H9 (cell line): Measurements from ENCODE around the gene THEM4. TPM values are rescaled to one million over a fixed set of nuclear protein-coding genes. Genes with fewer than 3 reads are reported as not detected.

Experiments used
- DNase-seq: peaks from one replicate; pipeline ENCODE4 v3.0.0-alpha.2; 2017
- H2AFZ ChIP-seq: one replicate; pipeline ENCODE4 v1.6.1; 2013; ENCODE audit warnings: mild to moderate bottlenecking, low read length, control low read depth, moderate library complexity
- H2AK5ac ChIP-seq: 2 replicates; pipeline ENCODE4 v1.6.1; 2013; ENCODE audit warnings: low read length, control low read depth, mixed read lengths; ENCODE audit not compliant: insufficient read length
- H2BK120ac ChIP-seq: one replicate; pipeline ENCODE4 v1.6.1; 2013; ENCODE audit warnings: low read depth, mild to moderate bottlenecking, low read length, control low read depth, inconsistent platforms; ENCODE audit not compliant: poor library complexity, severe bottlenecking
- H2BK12ac ChIP-seq: 2 replicates; pipeline ENCODE4 v1.6.1; 2013; ENCODE audit warnings: low read length, control low read depth, mixed read lengths, low read depth; ENCODE audit not compliant: insufficient read length
- H2BK15ac ChIP-seq: 2 replicates; pipeline ENCODE4 v1.6.1; 2013; ENCODE audit warnings: low read depth, low read length, control low read depth
- H2BK20ac ChIP-seq: one replicate; pipeline ENCODE4 v1.6.1; 2013; ENCODE audit warnings: low read depth, mild to moderate bottlenecking, low read length, control low read depth, inconsistent platforms; ENCODE audit not compliant: poor library complexity, severe bottlenecking
- H2BK5ac ChIP-seq: 2 replicates; pipeline ENCODE4 v1.6.1; 2013; ENCODE audit warnings: low read length, control low read depth, mixed read lengths; ENCODE audit not compliant: insufficient read length
- H3K14ac ChIP-seq: 2 replicates; pipeline ENCODE4 v1.6.1; 2013; ENCODE audit warnings: low read length, control low read depth; ENCODE audit not compliant: insufficient read depth
- H3K18ac ChIP-seq: 2 replicates; pipeline ENCODE4 v1.6.1; 2013; ENCODE audit warnings: low read depth, mild to moderate bottlenecking, mixed read lengths, low read length, control low read depth; ENCODE audit not compliant: insufficient read length
- H3K23ac ChIP-seq: 2 replicates; pipeline ENCODE4 v1.6.1; 2013; ENCODE audit warnings: low read length, control low read depth, mixed read lengths, low read depth; ENCODE audit not compliant: insufficient read length
- H3K23me2 ChIP-seq: 2 replicates; pipeline ENCODE4 v1.6.1; 2013; ENCODE audit warnings: low read depth, mild to moderate bottlenecking, mixed read lengths, low read length, control low read depth; ENCODE audit not compliant: insufficient read length, poor library complexity, severe bottlenecking
- H3K27ac ChIP-seq: 2 replicates; pipeline ENCODE4 v1.5.1; 2013; ENCODE audit warnings: low read length, control low read depth, mixed read lengths, low read depth; ENCODE audit not compliant: insufficient read length
- H3K27me3 ChIP-seq: 2 replicates; pipeline ENCODE4 v1.6.1; 2013; ENCODE audit warnings: low read length, control low read depth, inconsistent platforms; ENCODE audit not compliant: insufficient read depth
- H3K4ac ChIP-seq: 2 replicates; pipeline ENCODE4 v1.6.1; 2013; ENCODE audit warnings: low read depth, mild to moderate bottlenecking, control low read depth, inconsistent platforms, low read length, moderate library complexity
- H3K4me1 ChIP-seq: 2 replicates; pipeline ENCODE4 v1.6.1; 2013; ENCODE audit warnings: low read length, control low read depth, inconsistent platforms; ENCODE audit not compliant: insufficient read depth
- H3K4me2 ChIP-seq: 2 replicates; pipeline ENCODE4 v1.6.1; 2013; ENCODE audit warnings: low read length, control low read depth, mixed read lengths; ENCODE audit not compliant: insufficient read length, insufficient read depth
- H3K56ac ChIP-seq: 2 replicates; pipeline ENCODE4 v1.6.1; 2013; ENCODE audit warnings: low read depth, mild to moderate bottlenecking, mixed read lengths, low read length, control low read depth; ENCODE audit not compliant: insufficient read length
- H3K79me1 ChIP-seq: 2 replicates; pipeline ENCODE4 v1.6.1; 2013; ENCODE audit warnings: low read depth, mild to moderate bottlenecking, moderate library complexity, low read length, control low read depth, inconsistent platforms; ENCODE audit not compliant: insufficient read depth, poor library complexity, severe bottlenecking
- H3K79me2 ChIP-seq: 2 replicates; pipeline ENCODE4 v1.6.1; 2013; ENCODE audit warnings: low read length, control low read depth, inconsistent platforms; ENCODE audit not compliant: insufficient read depth
- H3K9ac ChIP-seq: 2 replicates; pipeline ENCODE4 v1.6.1; 2013; ENCODE audit warnings: low read length, control low read depth, mixed read lengths; ENCODE audit not compliant: insufficient read length; ENCODE audit errors: extremely low read depth
- H3K9me3 ChIP-seq: one replicate; pipeline ENCODE4 v1.6.1; 2013; ENCODE audit warnings: low read depth, low read length, inconsistent platforms; ENCODE audit not compliant: control insufficient read depth
- H3T11ph ChIP-seq: one replicate; pipeline ENCODE4 v1.6.1; 2013; ENCODE audit warnings: mild to moderate bottlenecking, low read length, control low read depth, inconsistent platforms
- H4K20me1 ChIP-seq: one replicate; pipeline ENCODE4 v1.6.1; 2013; ENCODE audit not compliant: control insufficient read depth, insufficient read length, insufficient read depth
- H4K5ac ChIP-seq: 2 replicates; pipeline ENCODE4 v1.6.1; 2013; ENCODE audit warnings: low read depth, mild to moderate bottlenecking, mixed read lengths, low read length, control low read depth; ENCODE audit not compliant: insufficient read length
- H4K8ac ChIP-seq: replicated peaks from 2 replicates; pipeline ENCODE4 v1.6.1; 2013; ENCODE audit warnings: low read length, control low read depth, mixed read lengths, low read depth; ENCODE audit not compliant: insufficient read length
- H4K91ac ChIP-seq: 2 replicates; pipeline ENCODE4 v1.6.1; 2013; ENCODE audit warnings: low read depth, mild to moderate bottlenecking, moderate library complexity, mixed read lengths, low read length, control low read depth; ENCODE audit not compliant: insufficient read length
- H3K27ac Mint-ChIP-seq, 3 experiments: 2 replicates in 2 of 3; 3 replicates in 1 of 3; pipeline ENCODE4 v1.8.0; 2020 to 2021; ENCODE audit warnings: mixed read lengths in 3 of 3, mild to moderate bottlenecking in 1 of 3, moderate library complexity in 1 of 3
- H3K27me3 Mint-ChIP-seq: 2 replicates; pipeline ENCODE4 v1.8.0; 2021; ENCODE audit warnings: low read depth, mild to moderate bottlenecking, moderate library complexity, mixed read lengths
- H3K36me3 Mint-ChIP-seq, 3 experiments: 2 replicates in 2 of 3; 3 replicates in 1 of 3; pipeline ENCODE4 v1.8.0; 2020 to 2021; ENCODE audit warnings: low read depth in 3 of 3, mixed read lengths in 3 of 3; ENCODE audit not compliant: insufficient read depth in 1 of 3
- H3K4me1 Mint-ChIP-seq, 2 experiments: 2 replicates each; pipeline ENCODE4 v1.8.0; 2020; ENCODE audit warnings: mixed read lengths in 2 of 2
- H3K4me3 Mint-ChIP-seq, 2 experiments: 2 replicates in 1 of 2; 3 replicates in 1 of 2; pipeline ENCODE4 v1.8.0; 2020 to 2021; ENCODE audit warnings: mild to moderate bottlenecking in 2 of 2, mixed read lengths in 2 of 2, moderate library complexity in 1 of 2
- H3K9me3 Mint-ChIP-seq, 2 experiments: 2 replicates in 1 of 2; 3 replicates in 1 of 2; pipeline ENCODE4 v1.8.0; 2020; ENCODE audit warnings: mild to moderate bottlenecking in 2 of 2, mixed read lengths in 2 of 2, moderate library complexity in 1 of 2
- WGBS: extraction: QIAGEN DNeasy Blood & Tissue Kit; methylation state at CpG from one replicate; pipeline ENCODE4 v1.1.7; 2013; ENCODE audit warnings: missing lambda C conversion rate, low lambda C conversion rate, mixed read lengths; ENCODE audit not compliant: insufficient read length; ENCODE audit errors: extremely low coverage; 5-methylcytosine and 5-hydroxymethylcytosine counted together
- total RNA-seq: library from RNA; stranded (reverse); gene quantifications from 2 replicates; pipeline ENCODE4 v1.2.1, GENCODE V29; 2021
- TF ChIP-seq, protein P1 (sequence below): fragments of 200-600 bp; sonication (generic); conservative IDR thresholded peaks from 3 replicates; pipeline ENCODE4 v1.8.0; 2021; ENCODE audit warnings: antibody characterized with exemption, mild to moderate bottlenecking

The THEM4 gene
- total RNA-seq, 1 experiment from 2014 or later: 10.5 TPM

GRCh38 chr1:151881479-151881878 lies 27.8 kb downstream of the THEM4 start:
- Histone ChIP-seq H2BK15ac (no peak overlapping the region), H3T11ph (no peak overlapping the region), H3K27me3 (no peaks in the 10 kb centered on the region), H3K4ac (no peak overlapping the region), H2AK5ac (no peak overlapping the region), H2AFZ (no peak overlapping the region), H3K23me2 (no peaks in the 10 kb centered on the region), H3K9me3 (no peaks in the 10 kb centered on the region), H2BK12ac (no peak overlapping the region), H2BK20ac (no peak overlapping the region), H3K18ac (no peak overlapping the region), H3K27ac (no peak overlapping the region), H3K4me1 (no peaks in the 10 kb centered on the region), H3K79me1 (no peaks in the 10 kb centered on the region), H2BK120ac (no peak overlapping the region), H4K8ac (no peak overlapping the region), H3K79me2 (no peaks in the 10 kb centered on the region), H3K9ac (no peak overlapping the region), H4K20me1 (no peaks in the 10 kb centered on the region), H4K91ac (no peak overlapping the region), H3K14ac (no peak overlapping the region), H3K23ac (no peak overlapping the region), H2BK5ac (no peak overlapping the region), H3K56ac (no peak overlapping the region), H3K4me2 (no peak overlapping the region), H4K5ac (no peak overlapping the region)
- Mint-ChIP-seq H3K36me3 (peaks cover under 1 to 7% (median under 1%) of the 10 kb centered on the region in 3 experiments; a peak in 5 of 7 replicates), H3K4me1 (no peaks in the 10 kb centered on the region), H3K9me3 (peaks cover 0 to under 1% of the 10 kb centered on the region in 2 experiments; a peak in 1 of 5 replicates), H3K4me3 (no peak overlapping the region), H3K27me3 (no peaks in the 10 kb centered on the region), H3K27ac (no peak overlapping the region)
- DNase-seq: no peak
- TF ChIP-seq, protein P1, sequence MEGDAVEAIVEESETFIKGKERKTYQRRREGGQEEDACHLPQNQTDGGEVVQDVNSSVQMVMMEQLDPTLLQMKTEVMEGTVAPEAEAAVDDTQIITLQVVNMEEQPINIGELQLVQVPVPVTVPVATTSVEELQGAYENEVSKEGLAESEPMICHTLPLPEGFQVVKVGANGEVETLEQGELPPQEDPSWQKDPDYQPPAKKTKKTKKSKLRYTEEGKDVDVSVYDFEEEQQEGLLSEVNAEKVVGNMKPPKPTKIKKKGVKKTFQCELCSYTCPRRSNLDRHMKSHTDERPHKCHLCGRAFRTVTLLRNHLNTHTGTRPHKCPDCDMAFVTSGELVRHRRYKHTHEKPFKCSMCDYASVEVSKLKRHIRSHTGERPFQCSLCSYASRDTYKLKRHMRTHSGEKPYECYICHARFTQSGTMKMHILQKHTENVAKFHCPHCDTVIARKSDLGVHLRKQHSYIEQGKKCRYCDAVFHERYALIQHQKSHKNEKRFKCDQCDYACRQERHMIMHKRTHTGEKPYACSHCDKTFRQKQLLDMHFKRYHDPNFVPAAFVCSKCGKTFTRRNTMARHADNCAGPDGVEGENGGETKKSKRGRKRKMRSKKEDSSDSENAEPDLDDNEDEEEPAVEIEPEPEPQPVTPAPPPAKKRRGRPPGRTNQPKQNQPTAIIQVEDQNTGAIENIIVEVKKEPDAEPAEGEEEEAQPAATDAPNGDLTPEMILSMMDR: peak; percentile 40; the same call in 2 of the 3 replicates
- WGBS: no CpG with 5 or more reads among the region's 2 CpGs
